ENCODE results near the gene ROBO1.

Gene ROBO1

GRCh38 chr3:78742041-78742440, 1025.8 kb downstream of the ROBO1 start:
- TF ChIP-seq TAF1 (IDR thresholded peaks at IDR 0.05; ENCODE audit: borderline replicate concordance, low read depth, low read length), result no peak
- no peak for TF ChIP-seq POLR2AphosphoS5 (IDR thresholded peaks at IDR 0.05; ENCODE audit: low read depth, low read length)
- no peak for TF ChIP-seq POLR2A (IDR thresholded peaks at IDR 0.05; ENCODE audit: low read depth, low read length)
- DNase-seq (ENCODE audit: insufficient read length) (no peak), FAIRE-seq (no peak)

GRCh38 chr3:78741066-78741645, 1026.6 kb downstream of the ROBO1 start:
- no peak for TF ChIP-seq POLR2A (IDR thresholded peaks at IDR 0.05; ENCODE audit: low read depth, low read length)
- no peak for TF ChIP-seq POLR2AphosphoS5 (IDR thresholded peaks at IDR 0.05; ENCODE audit: low read depth, low read length)
- TF ChIP-seq TAF1 (IDR thresholded peaks at IDR 0.05; ENCODE audit: borderline replicate concordance, low read depth, low read length), result no peak
- no peak for FAIRE-seq
- no peak for DNase-seq (ENCODE audit: insufficient read length)

DNA sequence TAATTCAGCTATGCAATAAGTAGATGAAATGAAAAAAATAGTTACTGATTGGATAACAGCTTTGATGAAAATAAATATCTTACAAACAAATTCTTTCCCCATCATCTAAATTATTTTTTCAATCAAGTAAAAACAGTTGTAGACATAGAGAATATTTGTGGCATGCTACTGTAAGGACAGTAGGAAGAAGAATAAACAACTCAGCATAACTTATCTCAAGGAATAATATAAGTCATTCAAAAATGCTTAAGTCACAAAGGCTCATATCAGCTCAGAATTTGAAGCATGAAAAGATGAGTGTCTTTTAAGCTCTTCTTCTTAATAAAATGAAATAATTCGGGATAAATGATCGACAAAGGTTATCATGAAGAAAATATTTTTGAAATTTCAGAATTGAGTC, 1029.0 kb downstream of the ROBO1 start:
- TF ChIP-seq POLR2AphosphoS5 (IDR thresholded peaks at IDR 0.05; ENCODE audit: low read depth, low read length) (no peak), TAF1 (IDR thresholded peaks at IDR 0.05; ENCODE audit: borderline replicate concordance, low read depth, low read length) (no peak), POLR2A (IDR thresholded peaks at IDR 0.05; ENCODE audit: low read depth, low read length) (no peak)
- DNase-seq (ENCODE audit: insufficient read length), result no peak
- no peak for FAIRE-seq

DNA sequence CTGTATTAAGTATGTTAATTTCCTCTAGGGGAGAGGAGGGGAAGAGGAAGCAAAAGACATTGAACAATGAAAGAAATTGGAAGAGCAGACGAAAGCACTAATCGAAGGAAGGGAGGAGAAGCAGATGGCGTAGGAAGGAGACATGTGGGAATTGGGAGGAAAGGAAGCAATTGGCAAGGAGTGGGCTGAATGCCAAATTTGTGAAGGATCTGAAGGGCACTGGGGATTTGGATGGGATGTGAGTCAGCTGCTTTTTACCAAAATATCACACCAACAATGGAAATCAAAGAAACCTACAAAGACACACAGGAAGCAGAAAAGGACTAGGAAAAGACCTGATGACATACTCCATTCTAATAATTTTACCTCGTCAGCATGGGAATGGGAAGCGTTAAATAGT, 1029.8 kb downstream of the ROBO1 start:
- no peak for TF ChIP-seq TAF1 (IDR thresholded peaks at IDR 0.05; ENCODE audit: borderline replicate concordance, low read depth, low read length)
- TF ChIP-seq POLR2A (IDR thresholded peaks at IDR 0.05; ENCODE audit: low read depth, low read length), result no peak
- TF ChIP-seq POLR2AphosphoS5 (IDR thresholded peaks at IDR 0.05; ENCODE audit: low read depth, low read length), result no peak
- DNase-seq (ENCODE audit: insufficient read length), result no peak
- FAIRE-seq, result no peak

- FAIRE-seq, result no peak
- no peak for DNase-seq (ENCODE audit: insufficient read length)
- no peak for TF ChIP-seq POLR2AphosphoS5 (IDR thresholded peaks at IDR 0.05; ENCODE audit: low read depth, low read length)
- no peak for TF ChIP-seq TAF1 (IDR thresholded peaks at IDR 0.05; ENCODE audit: borderline replicate concordance, low read depth, low read length)
- TF ChIP-seq POLR2A (IDR thresholded peaks at IDR 0.05; ENCODE audit: low read depth, low read length), result no peak
These were observed 1030.9 kb downstream of the ROBO1 start for GRCh38 chr3:78736863-78737262.

GRCh38 chr3:78734048-78734637, 1033.7 kb downstream of the ROBO1 start:
- TF ChIP-seq POLR2A (IDR thresholded peaks at IDR 0.05; ENCODE audit: low read depth, low read length), result no peak
- no peak for TF ChIP-seq TAF1 (IDR thresholded peaks at IDR 0.05; ENCODE audit: borderline replicate concordance, low read depth, low read length)
- TF ChIP-seq POLR2AphosphoS5 (IDR thresholded peaks at IDR 0.05; ENCODE audit: low read depth, low read length), result no peak
- DNase-seq (ENCODE audit: insufficient read length) (no peak), FAIRE-seq (no peak)

- FAIRE-seq, result no peak
- TF ChIP-seq TAF1 (IDR thresholded peaks at IDR 0.05; ENCODE audit: borderline replicate concordance, low read depth, low read length) (no peak), POLR2A (IDR thresholded peaks at IDR 0.05; ENCODE audit: low read depth, low read length) (no peak)
- no peak for DNase-seq (ENCODE audit: insufficient read length)
These were observed 1034.9 kb downstream of the ROBO1 start for GRCh38 chr3:78732893-78733292.

DNA sequence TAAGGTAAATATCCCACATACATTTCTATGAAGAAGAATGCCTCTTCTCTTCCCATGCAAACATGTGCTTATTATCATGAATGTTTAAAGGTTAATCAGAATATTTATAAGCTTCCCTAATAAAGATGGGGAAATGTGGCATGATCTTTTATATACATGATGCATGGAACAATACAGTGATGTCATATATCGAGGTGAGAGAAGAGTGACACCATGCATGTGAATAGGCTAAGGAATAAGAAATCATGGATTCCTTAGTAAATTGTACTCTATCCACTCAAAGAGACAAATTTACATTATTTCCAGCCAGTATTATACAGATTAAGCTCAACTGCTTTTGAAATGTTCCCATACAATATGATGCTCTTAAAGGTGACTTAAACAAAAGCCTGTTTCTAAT, 1035.3 kb downstream of the ROBO1 start:
- FAIRE-seq, result no peak
- TF ChIP-seq POLR2A (IDR thresholded peaks at IDR 0.05; ENCODE audit: low read depth, low read length) (no peak), TAF1 (IDR thresholded peaks at IDR 0.05; ENCODE audit: borderline replicate concordance, low read depth, low read length) (no peak), POLR2AphosphoS5 (IDR thresholded peaks at IDR 0.05; ENCODE audit: low read depth, low read length) (no peak)

DNA sequence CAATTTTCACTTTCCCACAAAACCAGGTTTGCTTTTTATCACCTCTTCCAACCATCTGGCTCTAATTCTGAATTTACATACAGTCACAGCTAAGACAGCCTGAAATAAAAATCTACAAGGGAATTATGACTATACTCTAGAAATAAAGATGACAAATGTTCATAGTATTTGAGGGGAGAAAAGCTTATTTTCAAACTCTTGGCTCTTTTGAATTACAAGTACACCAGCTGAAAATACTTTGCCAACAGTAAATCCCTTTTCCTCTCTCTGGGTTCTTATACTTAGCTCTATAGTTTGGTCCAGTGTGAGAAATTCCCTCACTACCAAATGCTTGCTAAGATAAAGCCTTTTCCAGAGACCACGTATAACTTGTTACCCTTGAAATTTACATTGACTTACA, 1037.9 kb downstream of the ROBO1 start:
- no peak for DNase-seq (ENCODE audit: insufficient read length)
- no peak for FAIRE-seq
- TF ChIP-seq POLR2A (IDR thresholded peaks at IDR 0.05; ENCODE audit: low read depth, low read length) (no peak), POLR2AphosphoS5 (IDR thresholded peaks at IDR 0.05; ENCODE audit: low read depth, low read length) (no peak), TAF1 (IDR thresholded peaks at IDR 0.05; ENCODE audit: borderline replicate concordance, low read depth, low read length) (no peak)

More for the DNA sequence above, 1035.3 kb downstream of the ROBO1 start:
- no peak for DNase-seq (ENCODE audit: insufficient read length)

DNA sequence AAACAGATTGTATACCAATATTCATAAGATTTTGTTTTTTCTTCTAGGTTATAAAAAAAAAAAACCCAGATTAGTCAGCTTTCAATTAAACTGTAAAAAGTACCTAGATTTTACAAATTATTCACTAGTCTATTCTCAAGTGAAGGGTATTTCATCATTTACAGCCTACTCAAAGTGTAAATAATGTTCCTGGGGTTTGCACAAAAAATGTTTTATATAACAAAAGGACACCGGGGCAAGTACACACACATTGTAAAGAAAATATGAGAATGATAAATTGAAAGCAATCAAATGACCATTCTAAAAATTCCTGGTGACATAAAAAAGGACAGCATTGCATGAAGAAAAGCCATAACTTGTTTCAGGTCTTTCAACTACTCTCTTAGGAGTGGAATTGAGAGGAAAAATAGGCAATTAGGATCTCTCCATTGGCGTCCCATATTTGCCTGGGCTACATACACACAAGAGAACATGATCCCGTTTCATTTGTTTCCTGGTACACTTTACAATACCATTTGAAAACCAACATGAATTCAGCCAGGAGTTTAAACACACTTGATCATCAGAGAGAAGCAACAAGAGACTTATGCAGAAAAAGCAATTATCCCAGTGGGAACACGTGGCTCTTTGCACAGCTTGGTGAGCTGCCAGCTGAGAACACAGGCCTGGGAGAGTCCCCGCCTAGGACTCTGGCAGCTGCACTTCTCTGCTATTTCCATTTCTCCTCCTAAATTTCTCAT, 1039.2 kb downstream of the ROBO1 start:
- DNase-seq (ENCODE audit: insufficient read length), result no peak
- no peak for FAIRE-seq
- no peak for TF ChIP-seq POLR2AphosphoS5 (IDR thresholded peaks at IDR 0.05; ENCODE audit: low read depth, low read length)
- TF ChIP-seq TAF1 (IDR thresholded peaks at IDR 0.05; ENCODE audit: borderline replicate concordance, low read depth, low read length), result no peak
- no peak for TF ChIP-seq POLR2A (IDR thresholded peaks at IDR 0.05; ENCODE audit: low read depth, low read length)

DNA sequence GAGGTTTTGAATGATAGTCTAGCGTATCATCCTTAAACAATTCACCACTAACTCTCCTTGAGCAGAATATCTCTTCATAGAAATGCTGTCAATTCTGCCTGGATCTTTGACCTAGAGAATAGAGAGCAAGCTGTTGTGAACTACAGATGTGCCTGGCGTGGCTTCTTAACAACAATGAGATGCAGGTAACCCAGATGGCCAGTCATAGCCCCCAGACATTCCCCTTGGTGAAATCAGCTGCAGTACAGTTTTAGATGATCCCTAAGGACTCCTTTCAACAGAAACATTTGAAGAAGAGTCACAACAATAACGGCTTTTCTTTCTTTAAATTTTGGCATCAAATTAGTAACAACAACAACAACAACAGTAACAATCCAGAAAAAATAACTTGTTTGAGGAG, 1041.3 kb downstream of the ROBO1 start:
- FAIRE-seq, result no peak

More for the DNA sequence above, 1041.3 kb downstream of the ROBO1 start:
- DNase-seq (ENCODE audit: insufficient read length), result no peak
- TF ChIP-seq TAF1 (IDR thresholded peaks at IDR 0.05; ENCODE audit: borderline replicate concordance, low read depth, low read length), result no peak
- TF ChIP-seq POLR2AphosphoS5 (IDR thresholded peaks at IDR 0.05; ENCODE audit: low read depth, low read length), result no peak
- TF ChIP-seq POLR2A (IDR thresholded peaks at IDR 0.05; ENCODE audit: low read depth, low read length), result no peak

All from GM12892 (cell line).